ENCODE measurements around the gene NAA11.

Gene NAA11

DNA sequence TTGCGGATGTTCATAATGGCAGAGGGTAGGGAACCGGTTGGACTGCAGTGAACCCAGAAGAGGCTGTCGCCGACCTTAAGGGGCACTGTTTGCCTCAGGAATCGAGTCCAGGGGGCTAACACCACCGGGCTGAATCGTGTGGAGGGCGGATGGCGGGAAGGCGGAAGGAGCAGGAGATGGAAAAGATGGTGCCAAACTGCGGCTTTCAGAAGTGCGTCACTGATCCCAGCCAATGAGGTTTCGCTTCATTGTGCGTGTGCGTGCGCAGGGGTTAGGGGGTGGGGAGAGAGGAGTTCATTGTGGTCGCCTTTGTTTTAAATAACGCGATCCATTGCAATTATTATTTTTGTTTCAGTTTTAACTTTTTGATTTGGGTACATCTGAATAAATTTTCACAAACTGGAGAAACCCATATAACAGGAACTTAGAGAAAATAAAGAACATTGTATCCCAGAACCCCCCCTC is at the start of gene NAA11:
Gene NAA11, minus strand, starts transcription at position 198 of the 465 bp plus-strand sequence. Its CDS starts 184 bp downstream, at position 14.
- DNase-seq, result no peak

DNA sequence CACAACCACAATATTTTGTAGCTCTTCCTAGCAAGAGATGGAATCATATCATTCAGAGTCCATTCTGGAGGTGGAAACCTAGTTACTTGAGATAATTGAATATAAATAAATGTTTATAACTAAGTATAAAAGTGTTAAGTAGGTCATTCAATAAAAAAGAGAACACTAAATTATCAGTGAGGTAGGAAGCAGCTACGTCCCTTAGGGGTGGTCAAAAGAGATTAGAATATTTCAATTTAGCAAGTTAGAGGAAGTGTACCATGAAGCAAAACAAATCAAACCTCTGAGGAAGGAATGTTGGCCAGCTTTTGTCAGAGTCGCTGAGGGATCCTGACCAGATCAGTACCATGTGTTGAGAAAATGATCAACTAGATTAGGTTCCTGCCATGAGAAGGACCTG is 44.2 kb upstream of the NAA11 start:
- DNase-seq, result no peak

DNA sequence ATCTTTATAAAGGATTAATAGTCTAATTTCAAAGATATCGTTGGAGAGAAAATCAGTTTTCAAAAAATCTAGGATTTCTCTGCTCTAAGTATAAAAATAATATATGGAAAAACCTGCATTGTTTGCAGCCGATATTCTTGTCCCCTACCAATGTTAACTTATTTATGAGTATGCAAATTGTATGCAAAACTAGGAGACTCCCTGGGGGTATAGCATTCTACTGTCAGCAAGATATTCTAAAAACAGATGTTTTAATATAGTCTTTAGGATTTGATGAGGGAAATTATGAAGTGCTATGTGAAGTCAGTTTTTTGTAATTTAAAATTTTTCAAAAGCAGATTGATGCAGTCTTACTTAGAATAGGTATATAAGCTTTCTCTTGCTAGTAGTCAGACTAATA is 41.2 kb upstream of the NAA11 start:
- no peak for DNase-seq

DNA sequence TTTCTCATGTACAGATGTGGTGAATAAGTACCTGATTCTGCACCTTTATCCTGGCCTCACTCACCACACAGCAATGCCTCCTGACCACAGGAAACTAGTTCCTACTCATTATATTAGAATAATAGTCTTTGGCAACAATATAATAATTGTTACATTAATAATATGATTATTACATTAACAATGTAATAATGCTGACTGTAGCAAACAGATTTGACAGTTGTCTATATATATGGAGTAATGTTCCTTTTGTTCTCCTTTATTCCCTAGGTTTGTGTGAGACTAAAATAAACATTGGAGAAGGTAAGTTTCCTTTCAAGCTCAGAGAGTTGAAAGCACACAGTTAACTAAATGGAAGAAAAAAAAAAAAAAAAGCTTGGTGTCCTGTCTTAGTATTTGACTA is 40.6 kb upstream of the NAA11 start:
- DNase-seq, result no peak

DNA sequence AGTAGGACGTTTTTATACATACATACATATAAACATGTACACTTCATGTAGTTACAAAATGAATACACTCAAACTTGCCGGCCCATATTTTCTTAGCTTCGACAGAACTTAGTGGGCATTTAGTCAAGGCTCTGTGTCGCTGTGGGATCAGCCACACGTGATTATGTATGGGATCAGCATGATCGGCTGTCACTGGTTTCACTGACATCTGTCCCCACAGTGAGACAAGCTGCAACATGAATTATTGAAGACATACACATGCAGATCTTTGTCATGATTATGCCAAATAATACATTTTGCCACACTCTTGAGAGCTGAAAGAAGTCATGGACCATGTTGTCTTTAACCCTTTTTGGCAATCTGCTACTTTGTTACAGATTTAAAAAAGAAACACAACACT is 38.2 kb upstream of the NAA11 start:
- DNase-seq, result no peak

DNA sequence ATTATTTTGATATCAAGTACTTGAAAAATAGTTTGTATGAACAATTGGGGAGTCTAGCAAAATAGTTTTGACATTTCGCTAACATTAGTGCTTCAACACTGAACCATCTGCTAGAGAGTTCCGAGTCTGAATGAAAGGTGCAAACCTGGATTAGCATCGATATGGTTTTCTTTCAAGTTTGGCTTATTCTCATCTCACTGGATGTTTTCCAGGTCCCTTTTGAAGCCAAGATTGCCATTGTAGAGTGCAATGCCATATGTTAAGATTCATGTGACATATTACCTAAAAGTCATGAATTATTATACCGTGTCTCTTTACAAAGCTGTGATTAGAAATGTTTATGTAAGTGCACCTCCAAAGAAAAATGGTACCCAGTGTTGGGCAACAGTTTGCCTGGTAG is 36.8 kb upstream of the NAA11 start:
- no peak for DNase-seq

DNA sequence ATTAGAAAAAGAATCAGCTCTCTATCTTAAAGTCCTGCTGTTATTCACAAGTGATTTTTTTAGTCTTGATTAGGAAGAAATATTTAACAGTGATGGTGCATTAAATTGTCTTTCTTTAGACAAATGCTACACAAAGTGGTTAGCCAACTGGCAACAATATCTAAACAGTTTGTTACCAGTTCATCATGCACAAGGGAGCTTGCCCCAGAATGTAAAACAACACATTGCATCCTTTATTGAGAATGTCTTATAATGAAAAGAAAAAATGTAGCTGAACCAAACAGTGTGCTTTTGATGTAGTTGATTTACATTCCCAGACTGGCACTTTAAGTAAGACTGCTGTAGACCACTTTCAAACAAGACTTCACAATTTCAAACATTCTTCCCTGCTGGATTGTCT is 34.1 kb upstream of the NAA11 start:
- no peak for DNase-seq

DNA sequence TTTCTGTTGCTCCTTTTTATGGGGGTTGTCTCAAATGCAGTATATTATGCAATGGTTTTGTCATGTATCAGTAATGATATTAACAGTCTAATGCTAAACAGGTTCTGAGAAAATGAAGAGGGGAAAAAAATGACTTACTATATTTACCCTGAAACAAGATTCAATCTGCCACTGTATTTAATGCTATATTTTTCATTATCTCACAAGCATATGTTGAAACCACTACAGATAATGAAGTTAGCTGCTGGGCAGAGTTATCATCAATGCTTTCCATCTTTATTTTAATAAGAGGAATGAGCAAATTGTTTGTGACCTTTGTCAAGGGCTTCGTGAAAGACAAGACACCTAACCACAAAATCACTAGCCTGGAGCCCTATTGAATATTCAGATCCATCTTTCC is 32.6 kb upstream of the NAA11 start:
- DNase-seq, result no peak

DNA sequence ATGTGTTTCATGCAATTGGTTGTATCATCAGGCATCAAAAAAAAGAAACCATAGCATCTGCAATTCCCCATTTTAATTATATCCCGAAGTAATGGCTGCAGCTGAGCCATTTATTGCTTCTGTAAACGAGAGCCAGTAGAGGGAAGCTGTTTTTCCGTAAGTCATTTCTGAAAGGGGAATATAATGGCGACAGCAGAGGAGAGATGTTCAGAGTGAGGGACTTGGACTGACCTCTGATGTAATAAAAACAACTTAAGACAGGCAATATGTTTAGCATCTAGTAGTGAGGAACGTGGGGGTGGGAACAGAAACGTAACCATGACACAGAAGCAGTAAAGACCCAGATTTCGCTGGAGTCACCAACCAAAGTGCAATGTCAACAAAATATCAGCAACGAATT is 31.5 kb upstream of the NAA11 start:
- no peak for DNase-seq

DNA sequence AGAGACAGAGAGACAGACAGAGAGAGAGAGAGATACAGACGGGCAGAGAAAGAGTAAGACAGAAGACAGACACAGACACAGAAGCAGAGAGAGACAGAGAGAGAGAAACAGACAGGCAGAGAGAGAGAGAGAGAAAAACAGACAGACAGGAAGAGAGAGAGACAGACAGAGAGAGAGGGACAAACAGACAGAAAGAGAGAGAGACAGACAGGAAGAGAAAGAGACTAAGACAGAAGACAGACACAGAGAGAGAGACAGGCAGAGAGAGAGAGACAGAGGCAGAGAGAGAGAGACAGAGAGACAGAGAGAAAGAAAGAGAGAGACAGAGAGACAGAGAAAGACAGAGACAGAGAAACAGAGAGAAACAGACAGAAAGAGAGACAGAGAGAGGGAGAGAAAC is 27.2 kb upstream of the NAA11 start:
- no peak for DNase-seq

DNA sequence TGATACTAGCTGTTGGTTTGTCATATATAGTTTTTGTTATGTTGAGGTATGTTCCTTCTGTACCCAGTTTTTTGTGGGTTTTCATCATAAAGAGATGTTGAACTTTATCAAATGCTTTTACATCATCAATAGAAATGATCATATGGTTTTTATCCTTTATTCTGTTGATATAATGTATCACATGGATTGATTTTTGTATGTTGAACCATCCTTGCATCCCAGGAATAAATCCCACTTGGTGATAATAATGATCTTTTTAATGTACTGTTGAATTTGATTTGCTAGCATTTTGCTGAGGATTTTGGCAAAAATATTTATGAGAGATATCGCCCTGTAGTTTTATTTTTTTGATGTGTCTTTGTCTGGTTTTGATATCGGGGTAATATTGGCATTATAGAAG is 22.5 kb upstream of the NAA11 start:
- DNase-seq, result no peak

DNA sequence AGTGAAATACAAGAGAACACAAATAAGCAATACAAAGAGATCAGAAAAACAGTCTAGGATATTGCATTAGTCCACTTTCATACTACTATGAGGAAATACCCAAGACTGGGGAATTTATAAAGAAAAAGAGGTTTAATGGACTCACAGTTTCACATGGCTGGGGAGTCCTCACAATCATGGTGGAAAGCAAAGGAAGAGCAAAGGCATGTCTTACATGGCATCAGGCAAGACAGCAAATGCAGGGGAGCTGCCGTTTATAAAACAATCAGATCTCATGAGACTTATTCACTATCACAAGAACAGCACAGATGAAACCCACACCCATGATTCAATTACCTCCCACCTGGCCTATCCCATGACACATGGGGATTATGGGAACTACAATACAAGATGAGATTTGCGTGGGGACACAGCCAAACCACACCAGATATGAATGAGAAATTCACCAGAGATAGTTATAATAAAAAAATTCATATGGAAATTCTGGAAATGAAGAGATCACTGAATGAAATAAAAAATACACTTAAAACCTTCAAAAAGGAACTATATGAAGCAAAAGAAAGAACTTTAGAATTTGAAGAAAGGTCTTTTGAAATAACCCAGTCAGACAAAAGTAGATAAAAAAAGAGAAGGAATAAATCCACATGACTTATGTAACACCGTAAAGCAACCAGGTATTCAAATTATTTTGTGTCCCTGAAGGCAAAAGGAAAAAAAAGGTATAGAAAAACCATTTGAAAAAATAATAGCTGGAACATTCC is 16.2 kb upstream of the NAA11 start:
- DNase-seq, result no peak

DNA sequence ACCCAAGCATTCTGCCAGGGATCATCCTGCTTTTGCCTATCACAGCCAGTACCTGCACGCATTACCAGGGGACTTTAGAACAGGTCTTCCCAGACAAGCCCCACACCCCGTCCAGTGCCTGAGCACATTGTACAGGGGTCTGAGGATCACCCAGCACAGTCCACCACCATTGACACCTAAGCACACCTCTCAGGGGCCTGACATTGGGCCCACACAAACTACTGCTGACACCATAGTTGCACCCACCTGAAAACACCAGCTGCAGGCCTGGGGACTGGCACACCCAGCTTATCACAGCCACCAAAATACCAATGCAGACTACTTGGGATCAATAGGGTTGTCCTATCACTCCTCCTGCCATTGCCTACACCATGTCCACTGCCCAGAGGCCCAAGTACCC is 14.7 kb upstream of the NAA11 start:
- no peak for DNase-seq

DNA sequence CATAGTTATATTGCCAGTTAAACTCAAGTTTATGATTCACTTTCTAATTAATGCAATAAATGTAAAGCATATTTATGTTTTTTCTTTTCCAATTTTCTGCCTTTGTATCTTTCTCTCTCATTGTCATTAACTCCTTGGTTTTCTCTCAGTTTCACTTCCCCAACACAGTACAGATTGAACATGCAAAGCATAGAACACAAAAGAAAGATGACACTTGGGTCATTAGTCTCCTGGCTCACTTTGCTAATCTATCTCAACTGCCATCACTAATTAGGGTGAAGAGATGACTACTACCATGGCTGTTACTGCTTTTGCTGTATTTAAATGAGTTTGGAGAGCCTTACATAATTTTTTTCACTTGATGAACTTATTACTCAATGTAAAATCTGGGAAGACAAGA is 12.3 kb upstream of the NAA11 start:
- DNase-seq, result no peak

DNA sequence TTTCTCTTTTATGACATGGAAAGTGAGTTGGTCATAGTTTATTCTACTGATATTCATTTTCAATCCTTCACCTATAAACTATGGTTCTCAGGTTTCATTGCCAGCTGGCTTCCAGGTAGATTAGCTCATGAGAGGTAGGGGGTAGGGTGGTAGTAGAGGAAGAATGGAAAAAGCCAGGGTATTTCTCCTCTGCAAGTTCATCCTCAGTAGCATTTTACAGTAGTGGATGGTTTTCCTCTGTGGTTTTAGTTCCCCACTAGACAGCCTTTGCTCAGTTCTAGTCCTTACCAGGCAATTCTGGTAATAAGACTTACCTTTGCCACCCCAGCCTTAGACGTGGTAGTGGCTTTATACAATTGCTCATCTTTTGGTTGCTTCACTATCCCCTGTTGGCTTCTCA is 8.9 kb upstream of the NAA11 start:
- no peak for DNase-seq

DNA sequence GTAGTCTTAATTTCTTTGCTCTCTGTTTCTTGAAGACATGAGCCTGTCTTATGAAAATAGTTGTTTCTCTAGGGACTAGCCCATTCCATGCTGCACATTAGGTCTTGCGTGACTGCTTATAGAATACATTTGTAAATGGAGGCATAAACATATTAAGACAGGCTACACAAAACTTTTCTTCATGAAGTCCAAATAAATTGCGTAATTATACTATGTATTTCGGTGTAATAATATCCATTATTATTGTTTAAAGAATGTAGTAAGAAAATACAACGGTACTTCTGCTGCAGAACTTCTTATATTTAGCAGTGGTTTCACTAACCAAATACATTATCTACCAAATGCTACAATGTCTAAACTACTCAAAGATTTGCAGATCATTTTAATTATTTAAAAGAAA is 8.5 kb upstream of the NAA11 start:
- no peak for DNase-seq

DNA sequence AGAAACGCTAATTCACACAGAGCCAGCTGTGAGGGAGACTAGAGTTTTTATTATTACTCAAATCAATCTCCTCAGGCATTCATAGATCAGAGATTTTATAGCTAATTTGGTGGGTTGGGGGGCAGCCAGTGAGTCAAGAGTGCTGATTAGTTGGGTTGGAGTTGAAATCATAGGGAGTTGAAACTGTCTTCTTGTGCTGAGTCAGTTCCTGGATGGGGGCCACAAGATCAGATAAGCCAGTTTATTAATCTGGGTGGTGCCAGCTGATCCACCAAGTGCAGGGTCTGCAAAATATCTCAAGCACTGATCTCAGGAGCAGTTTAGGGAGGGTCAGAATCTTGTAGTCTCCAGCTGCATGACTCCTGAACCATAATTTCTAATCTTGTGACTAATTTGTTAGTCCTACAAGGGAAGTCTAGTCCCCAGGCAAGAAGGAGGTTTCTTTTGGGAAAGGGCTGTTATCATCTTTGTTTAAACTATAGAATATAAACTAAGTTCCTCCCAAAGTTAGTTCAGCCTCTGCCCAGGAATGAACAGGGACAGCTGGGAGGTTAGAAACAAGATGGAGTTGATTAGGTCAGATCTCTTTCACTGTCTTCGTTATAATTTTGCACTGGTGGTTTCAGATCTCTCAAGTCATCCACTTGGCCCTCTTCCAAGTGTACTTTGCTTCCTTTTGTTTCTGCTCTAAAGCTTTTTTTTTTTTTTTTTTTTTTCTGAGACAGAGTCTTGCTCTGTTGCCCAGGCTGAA is 5.4 kb upstream of the NAA11 start:
- peak; percentile 79 for DNase-seq

DNA sequence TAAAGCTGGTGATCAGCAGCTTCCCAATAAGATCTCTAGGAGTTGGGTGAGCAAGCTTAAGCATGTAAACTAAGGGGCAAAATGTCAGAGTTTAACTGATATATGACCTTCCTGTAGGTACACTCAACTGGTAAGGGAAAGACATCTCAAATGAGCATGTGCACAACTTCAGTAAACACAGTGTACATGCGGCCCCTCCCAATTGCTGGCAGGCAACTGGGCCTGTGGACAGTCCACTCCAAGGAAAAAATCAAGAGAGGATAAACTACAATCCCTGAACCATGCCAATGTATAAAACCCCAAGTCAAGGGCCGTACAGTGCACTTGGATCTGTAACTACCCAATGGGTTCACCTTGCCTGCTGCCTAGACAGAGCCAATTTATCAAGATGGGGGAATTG is 4.9 kb upstream of the NAA11 start:
- DNase-seq, result no peak

DNA sequence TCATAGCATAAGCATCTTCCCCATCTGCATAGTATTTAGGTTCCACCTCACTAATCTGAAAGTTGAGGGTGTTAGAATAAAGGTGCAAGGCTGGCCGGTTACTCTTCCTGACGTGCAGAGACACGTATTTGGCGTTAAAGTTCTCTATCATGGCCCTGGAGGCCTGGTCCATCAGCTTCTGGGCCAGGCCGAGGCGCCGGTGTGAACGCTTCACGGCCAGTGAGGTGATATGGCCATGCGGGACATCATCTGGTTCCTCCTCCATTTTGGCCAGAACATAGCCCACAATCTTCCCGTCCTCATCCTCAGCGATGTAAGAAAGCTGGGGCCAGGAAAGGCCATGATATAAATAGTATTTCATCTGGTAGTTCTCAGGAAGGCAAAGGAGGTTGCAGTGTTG is 425 bp downstream of the NAA11 start:
- DNase-seq, result no peak

DNA sequence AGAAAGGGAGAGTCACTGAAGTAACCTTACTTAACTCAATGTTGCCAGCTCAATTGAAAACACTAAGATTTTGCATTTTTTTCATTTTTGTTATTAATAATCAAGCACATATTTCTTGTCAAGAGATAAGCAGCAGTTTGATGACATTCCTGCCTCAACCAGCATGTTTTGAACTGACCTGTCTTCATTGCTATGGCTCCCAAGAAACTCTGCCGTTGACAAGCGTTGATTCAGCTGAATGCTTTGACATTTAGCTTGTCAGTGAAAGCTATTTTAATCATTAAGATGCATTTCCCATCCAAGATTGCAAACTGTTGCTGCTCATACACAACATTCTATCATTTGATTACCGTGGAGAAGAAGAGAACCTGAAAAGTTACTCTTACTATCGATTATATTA is 5.9 kb downstream of the NAA11 start:
- no peak for DNase-seq

DNA sequence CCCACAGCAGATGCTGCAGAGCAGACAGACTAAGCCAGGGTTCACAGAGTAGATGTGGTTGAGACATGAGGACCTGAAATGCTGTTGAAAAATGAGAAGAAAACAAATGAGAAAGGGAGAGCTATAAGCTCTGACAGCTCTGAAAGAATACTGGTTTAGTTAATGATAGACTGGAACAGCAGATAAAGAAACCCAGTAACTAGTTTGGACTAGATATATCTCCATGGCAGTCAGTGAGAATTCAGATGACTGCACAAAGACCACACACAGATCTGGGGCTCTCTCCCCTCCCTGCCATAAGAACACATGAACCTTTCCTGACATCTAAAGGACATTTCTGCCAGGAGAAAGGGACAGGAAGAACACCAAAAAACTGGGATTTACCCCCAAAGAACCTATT is 8.2 kb downstream of the NAA11 start:
- DNase-seq, result no peak

DNA sequence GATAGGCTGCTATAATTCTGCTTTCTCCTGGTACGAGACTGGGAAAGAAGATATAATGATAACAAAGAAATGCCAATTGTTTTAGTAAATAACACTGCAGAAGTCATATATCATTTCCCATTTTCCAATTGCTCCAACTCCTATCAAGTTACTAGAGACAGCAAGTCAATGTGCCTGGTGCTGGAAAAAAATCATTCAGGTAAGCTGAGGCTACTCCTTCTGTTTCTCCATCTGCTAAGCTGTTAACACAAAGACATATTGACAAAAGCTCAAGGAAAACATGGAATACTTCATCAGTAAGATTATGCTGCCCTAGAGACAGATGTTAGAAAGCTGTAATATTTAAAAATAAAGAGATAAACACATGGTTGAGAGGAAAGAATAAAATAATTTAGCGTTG is 10.0 kb downstream of the NAA11 start:
- DNase-seq, result no peak

DNA sequence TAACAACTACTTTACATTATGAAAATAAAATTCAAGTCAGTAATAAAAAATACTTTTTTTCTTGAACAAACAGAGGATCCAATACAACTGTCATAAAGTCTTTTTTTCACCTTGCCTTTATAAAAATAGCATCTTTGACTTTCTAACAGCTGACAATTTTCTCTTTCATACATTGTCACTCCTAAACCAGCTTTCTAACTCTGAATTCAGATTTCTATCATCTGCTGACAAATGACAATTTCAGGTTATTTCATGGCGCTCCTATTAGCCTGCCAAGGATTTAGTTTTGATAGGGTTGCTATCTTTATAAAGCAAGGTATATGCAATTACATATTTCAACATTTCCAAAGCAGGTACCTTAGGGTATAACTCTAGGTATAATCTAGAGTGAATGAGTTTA is 14.6 kb downstream of the NAA11 start:
- no peak for DNase-seq

DNA sequence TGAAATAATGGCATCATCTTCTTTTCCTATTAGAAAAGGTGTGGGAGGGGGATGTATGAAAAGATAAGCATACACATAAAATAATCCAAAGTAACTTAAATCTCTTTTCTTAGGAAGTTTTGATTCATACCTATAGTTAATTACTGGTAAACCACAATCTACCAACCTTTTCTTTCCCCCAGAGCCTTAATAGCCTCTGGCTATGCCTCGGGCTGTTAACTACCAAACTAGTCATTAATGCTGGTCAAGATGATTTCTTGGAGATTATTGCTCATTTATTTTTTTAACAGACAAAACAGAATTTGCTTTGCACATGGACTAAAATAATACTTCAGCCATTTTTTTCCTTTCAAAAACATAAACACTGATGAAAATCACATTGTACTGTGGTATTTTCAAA is 16.9 kb downstream of the NAA11 start:
- no peak for DNase-seq

DNA sequence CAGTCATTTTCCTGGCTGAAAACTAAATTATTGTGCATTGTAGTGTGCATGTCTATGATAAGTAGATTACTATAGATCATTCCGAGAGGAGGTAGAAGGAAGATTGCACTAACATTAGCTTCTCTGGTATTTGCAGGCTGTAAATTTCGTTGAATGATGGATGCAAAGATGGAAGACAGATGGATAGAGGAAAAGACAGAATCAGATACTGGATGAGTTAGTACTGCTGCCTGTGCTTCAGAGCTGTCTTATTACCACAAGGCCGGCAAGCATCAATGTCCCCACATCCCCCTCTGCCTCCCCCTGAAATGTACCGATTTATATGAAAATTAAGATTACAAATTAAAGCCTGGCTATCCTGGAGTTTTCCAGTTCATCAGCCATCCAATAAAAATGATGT is 17.7 kb downstream of the NAA11 start:
- no peak for DNase-seq

All from hematopoietic multipotent progenitor cell treated with erythropoietin and hydrocortisone succinate and interleukin-3 and kit ligand, for 6 days (in vitro differentiated cells).